ENCODE data around the gene HSF2BP.
"Not testable (repeated sequence)": the region's sequence is repeated elsewhere in the genome, so short reads cannot be mapped to it uniquely, and the experiment has no call there.

HSF2BP gene

DNA sequence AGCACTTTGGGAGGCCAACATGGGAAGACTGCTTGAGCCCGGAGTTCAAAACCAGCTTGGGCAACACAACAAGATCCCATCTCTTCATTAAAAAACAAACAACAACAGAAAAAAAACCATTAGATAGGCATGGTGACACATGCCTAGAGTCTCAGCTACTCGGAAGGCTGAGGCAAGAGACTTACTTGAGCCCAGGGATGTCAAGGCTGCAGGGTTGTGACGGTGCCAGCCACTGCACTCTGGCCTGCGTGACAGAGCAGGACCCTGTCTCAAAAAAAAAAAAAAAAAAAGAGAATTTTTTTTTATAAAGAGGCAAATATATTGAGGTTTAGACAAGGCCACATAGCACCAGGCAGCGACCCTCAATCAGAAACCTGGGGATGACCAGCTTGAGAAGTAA lies 62.7 kb downstream of the HSF2BP start:
- no peak for FAIRE-seq

DNA sequence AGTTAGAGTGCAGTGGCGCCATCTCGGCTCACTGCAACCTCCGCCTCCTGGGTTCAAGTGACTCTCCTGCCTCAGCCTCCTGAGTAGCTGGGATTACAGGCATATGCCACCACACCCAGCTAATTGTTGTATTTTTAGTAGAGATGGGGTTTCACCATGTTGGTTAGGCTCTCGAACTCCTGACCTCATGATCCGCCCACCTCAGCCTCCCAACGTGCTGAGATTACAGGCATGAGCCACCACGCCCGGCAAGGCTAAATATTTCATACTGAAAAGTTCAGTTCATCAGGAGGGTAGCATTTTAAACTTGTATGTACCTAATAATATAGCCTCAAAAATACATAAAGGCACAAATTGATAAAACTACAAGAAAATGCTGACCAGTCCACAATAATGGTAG lies 63.5 kb downstream of the HSF2BP start:
- FAIRE-seq, result not testable (repeated sequence)

DNA sequence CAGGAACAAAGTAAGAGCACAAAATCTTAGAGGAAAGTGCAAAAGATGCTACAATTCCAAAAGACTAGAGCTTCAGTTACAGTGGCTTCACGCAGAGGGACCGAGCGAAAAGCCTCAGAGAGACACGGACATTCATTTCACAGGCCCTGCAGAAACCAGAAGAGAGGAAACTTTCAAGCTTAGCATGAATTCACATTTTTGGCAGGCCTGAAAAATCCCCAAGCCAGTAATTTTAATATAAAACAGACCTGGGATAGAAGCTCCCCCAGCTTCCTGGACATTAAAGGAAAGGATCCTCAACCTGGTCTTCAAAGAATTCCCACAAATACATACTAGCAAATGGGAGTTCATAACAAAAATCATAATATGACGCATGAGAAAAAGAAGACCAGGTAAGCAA lies 66.2 kb downstream of the HSF2BP start:
- no peak for FAIRE-seq

GRCh38 chr21:43591571-43591970 lies 67.7 kb downstream of the HSF2BP start:
- FAIRE-seq, result no peak

- no peak for FAIRE-seq
These were observed 69.1 kb downstream of the HSF2BP start for GRCh38 chr21:43590194-43590593.

GRCh38 chr21:43588957-43589356 lies 70.3 kb downstream of the HSF2BP start:
- no peak for FAIRE-seq

GRCh38 chr21:43585924-43586413 lies 73.3 kb downstream of the HSF2BP start:
- FAIRE-seq, result no peak

DNA sequence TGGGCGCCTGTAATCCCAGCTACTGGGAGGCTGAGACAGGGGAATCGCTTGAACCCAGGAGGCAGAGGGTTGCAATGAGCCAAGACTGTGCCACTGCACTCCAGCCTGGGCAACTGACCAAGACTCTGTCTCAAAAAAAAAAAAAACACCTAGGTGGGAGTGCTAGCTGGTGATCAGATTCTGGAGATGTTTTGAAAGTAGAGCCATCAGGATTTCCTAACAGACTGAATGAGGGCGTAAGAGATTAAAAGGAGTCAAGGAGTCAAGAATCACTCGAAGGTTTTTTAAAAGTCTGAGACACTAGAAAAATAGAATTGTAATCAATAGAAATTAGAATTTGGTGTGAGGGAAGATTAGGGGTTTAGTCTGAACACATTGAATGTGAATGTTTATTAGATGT lies 73.8 kb downstream of the HSF2BP start:
- FAIRE-seq, result no peak

DNA sequence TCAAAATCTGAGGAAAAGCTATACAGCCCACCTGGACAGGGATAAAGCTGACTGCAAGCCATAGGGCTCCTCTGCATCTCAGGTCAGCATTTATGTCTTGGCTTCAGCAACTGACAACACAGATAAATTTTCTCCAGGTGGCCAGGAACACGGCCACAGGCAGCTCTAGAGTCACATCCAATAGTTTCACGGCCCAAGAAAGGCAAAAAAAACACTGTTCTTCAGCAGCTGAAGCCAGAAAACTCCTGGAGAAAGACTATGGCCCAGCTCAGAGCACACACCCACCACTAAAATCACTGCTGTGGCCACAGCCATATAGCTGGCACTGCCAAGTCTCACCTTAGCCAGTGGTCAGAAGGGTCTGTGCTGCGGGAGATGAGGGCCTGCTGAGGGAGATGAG lies 77.8 kb downstream of the HSF2BP start:
- no peak for FAIRE-seq

- FAIRE-seq, result no peak
These were observed 80.5 kb downstream of the HSF2BP start for GRCh38 chr21:43578677-43579303.

DNA sequence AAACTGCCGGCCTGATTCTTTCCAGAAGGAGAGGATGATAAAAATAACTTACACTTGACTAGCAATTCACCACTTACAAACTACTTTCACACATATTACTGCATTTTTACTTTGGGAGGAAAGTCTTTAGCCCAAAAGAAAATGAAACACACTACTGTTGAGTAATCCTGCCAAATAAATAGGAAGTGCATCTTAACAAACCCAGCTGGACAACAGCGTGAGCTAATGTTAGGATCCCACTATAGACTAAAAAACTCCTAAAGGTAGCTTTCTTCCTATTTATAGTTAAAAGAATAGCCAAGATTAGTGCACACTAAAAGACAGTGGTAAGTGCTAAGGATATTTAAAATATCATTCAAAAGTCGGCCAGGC lies 83.8 kb downstream of the HSF2BP start:
- no peak for FAIRE-seq

- no peak for FAIRE-seq
These were observed 84.4 kb downstream of the HSF2BP start for GRCh38 chr21:43574741-43575472.

DNA sequence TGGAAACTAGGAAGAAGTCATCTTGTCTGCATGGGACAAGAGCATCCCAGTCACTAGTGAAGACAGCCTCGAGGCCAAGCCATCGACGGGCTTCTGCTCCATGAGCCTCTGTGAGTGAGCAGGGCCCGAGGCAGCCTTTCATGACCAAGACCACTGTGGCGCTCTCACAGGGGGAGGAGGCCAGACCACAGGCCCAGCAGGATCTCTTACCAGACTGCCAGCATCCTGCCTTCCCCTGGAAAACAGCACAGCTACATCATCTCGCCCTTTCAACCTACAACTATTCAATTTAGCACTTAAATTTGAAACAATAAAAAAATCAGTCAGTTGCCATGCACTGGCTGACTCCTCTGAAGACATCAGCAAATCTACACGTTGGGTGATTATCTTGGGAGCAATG lies 85.4 kb downstream of the HSF2BP start:
- FAIRE-seq, result no peak

- FAIRE-seq, result no peak
These were observed 86.8 kb downstream of the HSF2BP start for GRCh38 chr21:43572446-43572845.

- no peak for FAIRE-seq
These were observed 87.3 kb downstream of the HSF2BP start for GRCh38 chr21:43571976-43572375.

GRCh38 chr21:43570195-43570594 lies 89.1 kb downstream of the HSF2BP start:
- FAIRE-seq, result not testable (repeated sequence)

DNA sequence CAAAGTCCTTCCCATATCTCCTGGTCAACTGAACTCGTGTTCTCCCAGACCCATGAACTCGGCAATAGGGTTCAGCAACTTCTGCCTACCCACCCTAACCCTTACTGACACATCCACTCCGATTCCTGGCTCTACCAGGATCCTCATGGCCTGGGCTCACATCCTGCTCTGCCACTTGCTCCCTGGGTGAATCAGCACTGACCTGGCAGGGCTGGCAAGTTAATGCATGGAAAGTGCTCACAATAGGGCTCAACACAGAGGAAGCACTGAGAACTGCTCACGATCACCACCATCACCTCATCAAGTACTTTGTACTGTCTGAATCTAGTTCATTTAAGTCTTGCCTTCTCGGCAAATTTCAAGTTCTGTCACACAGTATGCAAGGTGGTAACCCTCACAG lies 96.8 kb downstream of the HSF2BP start:
- FAIRE-seq, result not testable (repeated sequence)

GRCh38 chr21:43540561-43540960 lies 118.7 kb downstream of the HSF2BP start:
- FAIRE-seq, result not testable (repeated sequence)

- not testable (repeated sequence) for FAIRE-seq
These were observed 136.7 kb downstream of the HSF2BP start for GRCh38 chr21:43522495-43523131.

DNA sequence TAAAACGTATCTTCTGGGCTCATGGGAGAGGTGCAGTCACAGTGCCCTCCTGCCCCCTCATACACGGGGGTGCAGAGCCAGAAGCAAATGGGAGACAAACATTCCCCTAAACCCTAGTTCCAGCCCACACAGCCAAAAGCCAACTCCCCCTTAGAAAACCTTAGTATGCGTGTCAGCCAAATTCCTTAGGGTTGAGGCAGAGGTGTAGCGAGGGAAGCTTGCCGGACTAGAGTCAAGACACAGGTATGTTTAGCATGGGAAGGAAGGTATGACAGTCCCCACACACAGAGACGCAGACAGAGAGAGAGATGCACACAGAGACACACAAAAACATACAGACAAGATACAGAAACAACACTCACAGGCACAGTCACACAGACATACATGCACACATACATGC lies 141.6 kb downstream of the HSF2BP start:
- FAIRE-seq, result not testable (repeated sequence)

DNA sequence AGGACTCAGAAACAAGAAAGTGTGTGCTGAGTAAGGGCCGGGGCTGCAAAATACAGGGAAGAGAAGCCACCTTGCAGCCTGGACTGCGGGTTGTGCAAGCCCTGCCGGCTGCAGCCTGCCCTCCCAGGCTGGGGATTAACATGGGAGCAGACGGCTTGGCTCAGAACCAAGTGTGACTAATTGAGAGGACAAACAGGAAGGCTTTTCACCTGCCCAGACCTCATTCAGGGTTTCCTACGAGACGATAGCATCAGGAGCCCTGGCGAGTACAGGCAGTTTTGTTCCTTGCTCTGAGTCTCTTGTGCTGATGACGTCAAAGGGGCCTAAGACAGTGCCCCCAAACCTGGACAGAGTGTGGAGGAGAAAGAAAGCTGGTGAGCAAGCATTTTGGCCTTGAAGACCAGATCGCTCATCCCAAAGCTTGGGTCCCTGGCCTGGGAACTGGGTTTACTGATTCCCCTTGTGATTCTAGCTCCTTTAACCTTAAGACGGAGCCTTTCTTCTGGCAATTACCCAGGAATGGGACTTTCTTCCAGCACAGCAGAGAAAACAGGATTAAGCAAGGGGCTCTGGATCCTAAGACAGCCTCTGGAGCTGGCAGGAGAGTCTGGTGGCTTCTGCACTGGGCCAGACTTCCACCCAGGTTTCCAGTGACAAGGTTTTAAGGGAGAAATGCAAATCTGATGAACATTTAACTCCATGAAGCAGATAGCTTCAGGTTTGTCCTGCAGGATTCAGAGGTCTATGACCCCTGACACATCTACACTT lies 142.2 kb downstream of the HSF2BP start:
- FAIRE-seq, result not testable (repeated sequence)

DNA sequence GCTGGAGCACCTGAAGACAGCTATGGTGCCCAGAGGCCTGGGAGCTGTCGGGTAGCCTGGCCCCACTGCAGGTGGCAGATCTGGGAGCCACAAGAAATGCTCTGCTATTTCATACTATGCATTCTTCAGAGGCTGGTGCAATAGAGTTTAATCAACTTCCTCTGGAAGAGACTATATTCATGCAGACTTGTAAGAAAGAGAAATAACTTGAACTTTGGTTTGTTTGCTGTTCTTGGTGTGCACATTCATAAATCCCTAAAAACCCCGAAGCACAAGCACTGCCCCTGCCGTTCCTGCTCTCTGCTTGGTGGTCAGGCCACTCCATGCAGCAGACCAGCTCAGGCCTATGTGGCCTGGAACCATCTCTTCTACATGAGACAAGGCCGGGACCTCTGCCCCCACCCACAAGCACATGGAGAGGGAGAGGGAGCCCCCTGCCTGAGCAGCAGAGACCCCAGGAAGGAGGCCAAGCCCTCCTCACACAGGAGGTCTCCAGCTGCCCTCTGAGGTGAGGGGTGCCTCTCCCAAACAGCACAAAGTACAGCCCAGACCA lies 142.9 kb downstream of the HSF2BP start:
- not testable (repeated sequence) for FAIRE-seq

DNA sequence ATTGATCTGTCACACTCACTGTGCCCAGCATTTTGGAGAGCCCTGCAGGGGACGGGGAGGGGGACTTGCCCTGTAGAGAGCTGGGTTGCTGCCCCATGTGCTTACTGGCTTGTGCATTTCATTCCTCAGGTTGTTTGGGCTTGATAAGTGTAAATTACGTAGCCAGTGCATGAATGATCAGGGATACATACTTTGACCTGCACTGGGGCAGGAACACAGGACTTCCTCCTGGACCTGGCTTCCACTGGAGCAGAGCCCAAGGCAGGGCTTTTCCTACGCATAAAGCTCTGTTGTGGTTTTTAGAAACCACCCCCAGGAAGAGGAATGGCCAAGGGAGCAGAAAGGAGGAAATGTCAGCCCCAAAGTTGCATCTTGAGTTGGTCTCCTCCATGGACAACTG lies 144.5 kb downstream of the HSF2BP start:
- FAIRE-seq, result not testable (repeated sequence)

All from colon (tissue), 2 donors.